GM20000 (cell line): ENCODE results near the gene SKOR1.

Experiments
- DNase-seq: peaks from one replicate; pipeline ENCODE4 v3.0.0; 2012; ENCODE audit warnings: low spot score
- TF ChIP-seq, protein P1 (sequence below): IDR thresholded peaks from 2 replicates; pipeline ENCODE4 v1.5.1; 2012; ENCODE audit warnings: mild to moderate bottlenecking, control low read depth; ENCODE audit errors: extremely low read depth, missing control alignments

The SKOR1 gene, protein sequence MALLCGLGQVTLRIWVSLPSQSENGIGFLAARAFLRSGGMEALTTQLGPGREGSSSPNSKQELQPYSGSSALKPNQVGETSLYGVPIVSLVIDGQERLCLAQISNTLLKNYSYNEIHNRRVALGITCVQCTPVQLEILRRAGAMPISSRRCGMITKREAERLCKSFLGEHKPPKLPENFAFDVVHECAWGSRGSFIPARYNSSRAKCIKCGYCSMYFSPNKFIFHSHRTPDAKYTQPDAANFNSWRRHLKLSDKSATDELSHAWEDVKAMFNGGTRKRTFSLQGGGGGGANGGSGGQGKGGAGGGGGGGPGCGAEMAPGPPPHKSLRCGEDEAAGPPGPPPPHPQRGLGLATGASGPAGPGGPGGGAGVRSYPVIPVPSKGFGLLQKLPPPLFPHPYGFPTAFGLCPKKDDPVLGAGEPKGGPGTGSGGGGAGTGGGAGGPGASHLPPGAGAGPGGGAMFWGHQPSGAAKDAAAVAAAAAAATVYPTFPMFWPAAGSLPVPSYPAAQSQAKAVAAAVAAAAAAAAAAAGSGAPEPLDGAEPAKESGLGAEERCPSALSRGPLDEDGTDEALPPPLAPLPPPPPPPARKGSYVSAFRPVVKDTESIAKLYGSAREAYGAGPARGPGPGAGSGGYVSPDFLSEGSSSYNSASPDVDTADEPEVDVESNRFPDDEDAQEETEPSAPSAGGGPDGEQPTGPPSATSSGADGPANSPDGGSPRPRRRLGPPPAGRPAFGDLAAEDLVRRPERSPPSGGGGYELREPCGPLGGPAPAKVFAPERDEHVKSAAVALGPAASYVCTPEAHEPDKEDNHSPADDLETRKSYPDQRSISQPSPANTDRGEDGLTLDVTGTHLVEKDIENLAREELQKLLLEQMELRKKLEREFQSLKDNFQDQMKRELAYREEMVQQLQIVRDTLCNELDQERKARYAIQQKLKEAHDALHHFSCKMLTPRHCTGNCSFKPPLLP

DNA sequence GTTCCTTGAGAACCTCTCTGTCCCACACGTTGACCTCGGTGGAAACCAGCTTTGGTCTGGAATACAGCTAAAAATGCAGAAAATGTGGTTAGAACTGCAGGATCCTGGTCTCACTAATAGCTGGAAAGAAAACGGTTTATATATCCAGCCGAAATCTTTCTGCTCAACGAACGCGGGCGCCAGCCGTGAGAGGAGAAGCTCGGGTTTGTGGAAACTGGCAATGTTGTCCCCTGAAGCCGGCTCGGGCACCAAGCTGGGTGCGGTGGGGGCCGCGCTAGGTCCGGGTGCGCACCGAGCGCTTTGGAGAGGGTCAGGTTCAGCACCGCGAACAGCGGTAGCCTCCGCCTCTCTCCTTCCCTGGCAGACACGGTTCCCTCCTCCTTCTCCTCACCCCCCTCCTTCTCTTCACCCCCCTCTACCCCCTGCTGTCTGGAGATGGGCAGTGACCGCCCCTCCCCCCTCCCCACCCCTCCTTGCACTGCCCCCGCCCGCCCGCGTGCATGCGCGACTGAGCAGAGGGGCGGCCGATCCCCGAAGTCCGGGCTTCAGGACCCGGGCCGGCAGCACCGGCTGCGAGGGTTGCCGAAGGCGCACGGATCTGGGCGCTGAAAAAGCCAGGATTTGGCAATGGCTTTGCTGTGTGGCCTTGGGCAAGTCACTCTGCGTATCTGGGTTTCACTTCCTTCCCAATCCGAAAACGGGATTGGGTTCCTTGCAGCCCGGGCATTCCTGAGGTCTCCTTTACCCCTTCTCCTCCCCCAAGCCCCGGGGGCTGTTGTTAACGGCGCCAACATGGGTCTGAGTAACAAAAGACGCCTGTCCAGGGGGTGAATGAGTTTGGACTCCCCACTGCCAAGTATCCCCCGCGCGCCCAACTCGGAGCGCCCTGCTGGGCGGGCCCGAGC lies at the start of gene SKOR1:
SKOR1 (plus strand) TSS at position 534 of the 905 bp plus-strand sequence; CDS start at position 628, 94 bp downstream.
- DNase-seq = peak; percentile 73
- TF ChIP-seq, protein P1, sequence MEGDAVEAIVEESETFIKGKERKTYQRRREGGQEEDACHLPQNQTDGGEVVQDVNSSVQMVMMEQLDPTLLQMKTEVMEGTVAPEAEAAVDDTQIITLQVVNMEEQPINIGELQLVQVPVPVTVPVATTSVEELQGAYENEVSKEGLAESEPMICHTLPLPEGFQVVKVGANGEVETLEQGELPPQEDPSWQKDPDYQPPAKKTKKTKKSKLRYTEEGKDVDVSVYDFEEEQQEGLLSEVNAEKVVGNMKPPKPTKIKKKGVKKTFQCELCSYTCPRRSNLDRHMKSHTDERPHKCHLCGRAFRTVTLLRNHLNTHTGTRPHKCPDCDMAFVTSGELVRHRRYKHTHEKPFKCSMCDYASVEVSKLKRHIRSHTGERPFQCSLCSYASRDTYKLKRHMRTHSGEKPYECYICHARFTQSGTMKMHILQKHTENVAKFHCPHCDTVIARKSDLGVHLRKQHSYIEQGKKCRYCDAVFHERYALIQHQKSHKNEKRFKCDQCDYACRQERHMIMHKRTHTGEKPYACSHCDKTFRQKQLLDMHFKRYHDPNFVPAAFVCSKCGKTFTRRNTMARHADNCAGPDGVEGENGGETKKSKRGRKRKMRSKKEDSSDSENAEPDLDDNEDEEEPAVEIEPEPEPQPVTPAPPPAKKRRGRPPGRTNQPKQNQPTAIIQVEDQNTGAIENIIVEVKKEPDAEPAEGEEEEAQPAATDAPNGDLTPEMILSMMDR = no peak

DNA sequence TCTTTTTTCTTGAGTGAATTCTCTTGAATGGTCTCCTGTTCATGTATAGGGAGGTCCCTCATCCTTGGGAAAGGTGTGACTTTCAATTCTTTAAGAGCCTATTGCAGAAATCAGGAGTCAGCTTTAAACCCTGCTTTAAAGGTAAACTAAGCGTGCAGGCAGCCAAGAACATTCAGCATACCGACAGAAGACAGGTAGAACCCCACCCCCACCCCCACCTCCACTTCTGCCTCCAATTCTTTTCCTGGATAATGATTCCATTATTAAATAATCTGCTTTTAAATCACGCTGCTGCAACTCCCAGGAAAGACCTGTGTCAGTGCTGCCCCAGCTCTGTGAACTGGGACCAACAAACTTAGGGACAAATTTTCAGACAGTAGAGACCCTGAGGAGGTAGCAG lies 49.3 kb upstream of the SKOR1 start:
- no peak for DNase-seq
- TF ChIP-seq, protein P1 = no peak

DNA sequence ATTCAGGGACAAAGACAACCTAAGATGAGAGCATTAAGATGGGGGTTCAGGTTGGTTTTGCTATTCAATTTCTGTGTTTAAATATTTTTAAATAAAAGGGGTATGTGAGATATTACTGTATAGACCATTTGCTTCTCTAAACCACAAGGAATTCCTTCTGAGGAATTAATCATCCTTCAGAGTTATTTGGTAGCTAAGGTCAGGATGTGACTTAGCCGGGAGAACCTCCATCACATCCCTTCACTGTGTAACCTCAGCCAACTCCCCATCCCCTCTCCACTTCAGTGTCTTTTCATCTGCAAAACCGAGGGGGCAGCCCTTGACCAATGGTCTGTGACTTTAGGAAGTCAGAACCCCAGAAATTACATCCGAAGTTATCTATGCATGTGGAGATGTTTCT lies 48.7 kb upstream of the SKOR1 start:
- no peak for DNase-seq
- TF ChIP-seq, protein P1 = no peak

DNA sequence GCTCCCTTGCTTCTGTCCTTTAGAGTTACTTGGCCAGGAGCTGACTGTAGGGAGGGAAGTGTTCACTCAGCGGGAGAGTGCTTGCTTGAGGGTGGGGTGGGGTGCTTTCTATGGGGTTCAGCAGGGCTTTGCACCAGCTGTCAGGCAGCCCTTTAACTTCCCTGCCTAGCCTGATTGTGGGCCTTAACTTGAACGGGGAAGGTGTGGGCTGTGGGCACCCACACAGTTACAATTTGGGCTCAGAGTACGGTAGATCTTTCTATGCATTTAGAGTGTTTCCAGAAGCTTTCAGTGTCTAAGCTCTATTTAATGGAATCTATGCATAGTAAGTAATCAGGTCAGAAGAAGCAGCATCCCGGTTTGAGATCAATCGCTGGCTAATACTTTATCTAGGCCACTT lies 48.2 kb upstream of the SKOR1 start:
- no peak for DNase-seq
- TF ChIP-seq, protein P1 = no peak

DNA sequence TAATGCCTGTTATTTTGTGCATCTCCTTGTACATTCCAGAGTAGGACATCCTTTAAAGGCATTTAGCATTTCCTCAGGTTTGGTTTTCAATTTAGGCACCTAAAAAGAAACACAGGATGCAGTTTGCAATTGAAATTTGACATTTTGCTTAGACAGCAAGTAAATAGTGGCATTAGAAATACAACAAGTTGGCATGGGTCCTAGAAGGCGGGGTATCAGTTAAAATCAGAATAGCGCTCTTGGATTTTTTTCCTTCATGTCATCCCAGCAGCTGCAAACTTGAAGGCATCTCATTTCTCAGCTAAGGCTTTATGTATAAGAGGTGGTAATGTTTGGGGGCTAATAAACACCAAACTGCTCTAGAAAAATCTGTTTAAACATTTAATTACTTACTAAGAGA lies 47.5 kb upstream of the SKOR1 start:
- TF ChIP-seq, protein P1 = no peak
- DNase-seq = no peak

DNA sequence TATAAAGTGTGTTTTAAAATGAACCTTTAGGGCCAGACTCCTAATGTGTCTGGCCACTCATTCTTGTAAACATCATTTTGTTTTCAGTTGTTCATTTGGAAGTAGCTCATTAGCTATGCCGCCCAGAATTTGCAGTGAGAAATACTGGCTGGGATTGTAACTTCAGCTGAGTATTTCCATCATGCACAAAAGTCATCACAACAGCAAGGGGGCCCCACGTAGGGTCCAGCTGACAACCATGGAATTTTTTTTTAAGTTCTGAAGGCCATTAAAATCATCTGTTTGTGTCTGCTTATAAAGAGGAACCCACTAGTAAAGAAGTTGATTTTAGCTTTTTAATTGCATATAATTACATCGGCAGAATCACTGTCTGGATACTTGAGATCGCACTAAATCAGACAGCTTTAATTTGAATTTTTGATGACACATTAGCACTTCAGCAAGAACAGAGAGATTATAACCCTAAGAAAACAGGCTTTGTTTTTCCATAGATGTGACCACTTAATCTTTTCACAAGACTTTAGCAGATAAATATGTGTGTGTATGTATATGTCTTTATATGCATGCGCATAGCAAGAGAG lies 46.3 kb upstream of the SKOR1 start:
- DNase-seq = no peak
- TF ChIP-seq, protein P1 = no peak
